ENCODE measurements around the gene GUCY1A1.

GRCh38 chr4:155724731-155725130, 58.1 kb downstream of the GUCY1A1 start:
- TF ChIP-seq CTCF (IDR thresholded peaks at IDR 0.05), result no peak
- TF ChIP-seq POLR2A (IDR thresholded peaks at IDR 0.05), result no peak
